Heart right ventricle (tissue), 16 donors: ENCODE results near the gene VEGFA. TPM values are rescaled to one million over a fixed set of nuclear protein-coding genes. Genes with fewer than 3 reads are reported as not detected.

Experiments used
- ATAC-seq, 8 donors: fragments of 200-7000 bp; cut with Tn5 transposase; one replicate each; pipeline ENCODE4 v1.9.1; 2020; ENCODE audit warnings: mild to moderate bottlenecking in 8 of 8, moderate library complexity in 8 of 8, moderate number of reproducible peaks in 1 of 8
- DNase-seq, 2 donors: peaks; one replicate each; pipeline ENCODE4 v3.0.0-alpha.2; 2020
- H3K27ac ChIP-seq, 10 donors: fragments of 200-600 bp; sonication (generic) in 2 of 10; one replicate each; pipeline versions ENCODE4 v1.5.0 to v1.8.0; 2020 to 2022; ENCODE audit warnings: mild to moderate bottlenecking in 3 of 10
- H3K27me3 ChIP-seq, 7 donors: fragments of 200-600 bp; one replicate each; pipeline ENCODE4 v1.8.0; 2021 to 2022; ENCODE audit warnings: mild to moderate bottlenecking in 2 of 7
- H3K36me3 ChIP-seq, 9 donors: fragments of 200-600 bp; sonication (generic) in 1 of 9; one replicate each; pipeline versions ENCODE4 v1.5.0 to v1.8.0; 2020 to 2022; ENCODE audit warnings: mild to moderate bottlenecking in 2 of 9
- H3K4me1 ChIP-seq, 9 donors: fragments of 200-600 bp; sonication (generic) in 1 of 9; one replicate each; pipeline versions ENCODE4 v1.5.0 to v1.8.0; 2020 to 2022; ENCODE audit warnings: mild to moderate bottlenecking in 4 of 9
- H3K4me3 ChIP-seq, 10 donors: fragments of 200-600 bp; sonication (generic) in 2 of 10; one replicate each; pipeline versions ENCODE4 v1.5.0 to v1.8.0; 2020 to 2022; ENCODE audit warnings: mild to moderate bottlenecking in 7 of 10, moderate library complexity in 2 of 10
- H3K9me3 ChIP-seq, 11 donors: fragments of 200-600 bp in 10 of 11; sonication (generic) in 2 of 11; one replicate each; pipeline versions ENCODE4 v1.5.0 to v1.8.0; 2013 to 2022; ENCODE audit warnings: mild to moderate bottlenecking in 2 of 11, control low read depth in 1 of 11, moderate library complexity in 1 of 11
- CTCF ChIP-seq, 9 donors: fragments of 200-600 bp; sonication (generic) in 2 of 9; IDR thresholded peaks; one replicate each; pipeline versions ENCODE4 v1.5.0 to v1.8.0; 2021 to 2022; ENCODE audit warnings: antibody characterized with exemption in 9 of 9, mild to moderate bottlenecking in 5 of 9, moderate library complexity in 1 of 9
- WGBS, 2 donors: extraction: QIAGEN DNeasy Blood & Tissue Kit; methylation state at CpG; one replicate each; pipeline ENCODE4 v1.1.7; 2013; ENCODE audit warnings: inconsistent platforms in 1 of 2; 5-methylcytosine and 5-hydroxymethylcytosine counted together
- intact Hi-C, 10 donors: fragments of 100-400 bp; cut with DNase I; formaldehyde crosslinking; loops; one replicate each; pipeline versions ENCODE4 v1.11.1 to v1.14.2; 2022
- long read RNA-seq, 3 donors: library from polyadenylated mRNA; unstranded; transcript quantifications; one replicate each; pipeline ENCODE4 v2.0.0, GENCODE V29; 2020 to 2021
- polyA plus RNA-seq, 2 donors: library from polyadenylated mRNA; stranded (reverse); fragments of 200-250 nt; gene quantifications; one replicate each; pipeline ENCODE4 v1.2.3, GENCODE V29; 2013
- total RNA-seq, 10 donors: library from RNA; stranded (reverse); fragmentation: NEBNext Ultra II Directional in 3 of 10; extraction: Animal tissue kit (Norgen Biotek cat#: 25700) in 3 of 10; gene quantifications; one replicate each; pipeline versions ENCODE4 v1.2.1 to v1.2.4, GENCODE V29; 2021 to 2023
- donor health status: Arrhythmogenic right ventricular cardiomyopathy.
- donor health status: ischemic (EF 13 %, LVEDD 7.1; RV severe dilation, severe dysfunction).
- donor health status: healthy with polysubstance abuse.
- donor health status: DM: no; HTN: yes; CAD: no.
- donor health status: DM: no; HTN: no; CAD: no.
- donor health status: ischemic (EF 25% LVEDD 6.9; RV normal size, moderate dysfunction).
- donor health status: ischemic (EF 25% LVEDD 5.7; RV mildly dilated, moderate dysfunction).
- donor health status: healthy.
- donor health status: DM: yes; HTN: yes; CAD: no.
- donor health status: Ischemic cardiomyopathy.
- donor health status: ischemic (EF 35%, LVEDD 5.7; RV mildly dilated, moderate dysfunction).
- donor health status: nonischemic (EF 11% LVEDD 7.7; RV severe dilation, severe dysfunction).
- donor health status: DM: yes; HTN: yes; CAD: no.
- donor health status: PGD.
- donor health status: ischemic (EF 29% LVEDD 5.4; RV normal size, mild dysfunction).
- donor health status: nonischemic (EF 23%, LVEDD 6.1; RV moderate dilation, normal function).

Gene VEGFA
- 100 to 1,000 TPM; 163 to 456 (median 216) TPM for total RNA-seq
- polyA plus RNA-seq = 100 to 1,000 TPM; 133 to 396 TPM
- long read RNA-seq, donor 1, transcript VEGFA-232 (8 exons, 1,170 nt) = minor isoform, 19 of 420 reads
- long read RNA-seq, donor 1, transcript VEGFA-205 (7 exons, 3,535 nt) = major isoform, 170 of 420 reads
- long read RNA-seq, donor 1, transcript VEGFA-231 (8 exons, 1,188 nt) = minor isoform, 95 of 420 reads
- long read RNA-seq, donor 1, transcript VEGFA-227 (6 exons, 984 nt) = minor isoform, 46 of 420 reads
- long read RNA-seq, donor 1, partial matches to known transcripts = 33 of 420 reads
- long read RNA-seq, donor 1, other reads (novel, unspliced or antisense) = 45 of 420 reads
- long read RNA-seq, donor 2, transcript VEGFA-227 (6 exons, 984 nt) = minor isoform, 69 of 708 reads
- long read RNA-seq, donor 2, transcript VEGFA-232 (8 exons, 1,170 nt) = minor isoform, 55 of 708 reads
- long read RNA-seq, donor 2, transcript VEGFA-231 (8 exons, 1,188 nt) = minor isoform, 177 of 708 reads
- long read RNA-seq, donor 2, transcript VEGFA-205 (7 exons, 3,535 nt) = major isoform, 297 of 708 reads
- long read RNA-seq, donor 2, partial matches to known transcripts = 40 of 708 reads
- long read RNA-seq, donor 2, other reads (novel, unspliced or antisense) = 62 of 708 reads
- long read RNA-seq, donor 3, partial matches to known transcripts = 0 of 10 reads
- long read RNA-seq, donor 3, other reads (novel, unspliced or antisense) = 8 of 10 reads

DNA sequence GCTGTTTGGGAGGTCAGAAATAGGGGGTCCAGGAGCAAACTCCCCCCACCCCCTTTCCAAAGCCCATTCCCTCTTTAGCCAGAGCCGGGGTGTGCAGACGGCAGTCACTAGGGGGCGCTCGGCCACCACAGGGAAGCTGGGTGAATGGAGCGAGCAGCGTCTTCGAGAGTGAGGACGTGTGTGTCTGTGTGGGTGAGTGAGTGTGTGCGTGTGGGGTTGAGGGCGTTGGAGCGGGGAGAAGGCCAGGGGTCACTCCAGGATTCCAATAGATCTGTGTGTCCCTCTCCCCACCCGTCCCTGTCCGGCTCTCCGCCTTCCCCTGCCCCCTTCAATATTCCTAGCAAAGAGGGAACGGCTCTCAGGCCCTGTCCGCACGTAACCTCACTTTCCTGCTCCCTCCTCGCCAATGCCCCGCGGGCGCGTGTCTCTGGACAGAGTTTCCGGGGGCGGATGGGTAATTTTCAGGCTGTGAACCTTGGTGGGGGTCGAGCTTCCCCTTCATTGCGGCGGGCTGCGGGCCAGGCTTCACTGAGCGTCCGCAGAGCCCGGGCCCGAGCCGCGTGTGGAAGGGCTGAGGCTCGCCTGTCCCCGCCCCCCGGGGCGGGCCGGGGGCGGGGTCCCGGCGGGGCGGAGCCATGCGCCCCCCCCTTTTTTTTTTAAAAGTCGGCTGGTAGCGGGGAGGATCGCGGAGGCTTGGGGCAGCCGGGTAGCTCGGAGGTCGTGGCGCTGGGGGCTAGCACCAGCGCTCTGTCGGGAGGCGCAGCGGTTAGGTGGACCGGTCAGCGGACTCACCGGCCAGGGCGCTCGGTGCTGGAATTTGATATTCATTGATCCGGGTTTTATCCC is at the start of gene VEGFA:
TSS of gene VEGFA (plus strand) at position 686 of the 846 bp plus-strand sequence.
- peak; percentile 94 to 99 (median 97) for TF ChIP-seq CTCF (IDR thresholded peaks at IDR 0.05)
- DNase-seq = peak; percentile 91 to 93
- Histone ChIP-seq H3K4me3 (peak within 1 kb of the TSS; percentile 85 to 98 (median 94)), H3K4me1 (peaks cover 3 to 45% (median 37%) of the 10 kb centered on the region in 9 donors), H3K36me3 (peaks cover 0 to 9% (median 0%) of the 10 kb centered on the region in 9 donors), H3K27me3 (no peaks in the 10 kb centered on the region), H3K9me3 (no peaks in the 10 kb centered on the region), H3K27ac (peak within 1 kb of the TSS; percentile 86 to 99 (median 95))
- ATAC-seq = peak; percentile 70 to 86 (median 80)
- intact Hi-C loops = loop anchor here (1.0 to 10.0 kb wide), 19 partner anchors 47 to 455 kb away; partner anchors contain the start of gene SLC29A1 (in 1 of the 10)
- WGBS, 2 donors = 0 to 1% methylated on average over 62 of the region's 62 CpGs

- Histone ChIP-seq H3K27me3 (no peaks in the 10 kb centered on the region), H3K4me3 (no peak overlapping the region), H3K4me1 (peaks cover 4 to 44% (median 36%) of the 10 kb centered on the region in 9 donors), H3K27ac (no peak overlapping the region), H3K9me3 (no peaks in the 10 kb centered on the region), H3K36me3 (no peaks in the 10 kb centered on the region)
- intact Hi-C loops = loop anchor here in 7 of 10 donors (5.0 kb wide), 5 partner anchors 36 to 356 kb away; no protein-coding TSS in a partner anchor
- no peak for ATAC-seq
- TF ChIP-seq CTCF (IDR thresholded peaks at IDR 0.05) = no peak
- WGBS, 2 donors = 89 to 97% methylated on average over 4 of the region's 4 CpGs
- DNase-seq = no peak
Observed at GRCh38 chr6:43720999-43721398, 49.0 kb upstream of the VEGFA start.

- ATAC-seq = no peak
- Histone ChIP-seq H3K27ac (no peak overlapping the region), H3K4me1 (peaks cover 4 to 36% (median 17%) of the 10 kb centered on the region in 9 donors), H3K27me3 (no peaks in the 10 kb centered on the region), H3K4me3 (no peak overlapping the region), H3K9me3 (no peaks in the 10 kb centered on the region), H3K36me3 (no peaks in the 10 kb centered on the region)
- TF ChIP-seq CTCF (IDR thresholded peaks at IDR 0.05) = no peak
- DNase-seq = no peak
- intact Hi-C loops = loop anchor here in 7 of 10 donors (2.0 to 5.0 kb wide), 6 partner anchors 34 to 356 kb away; no protein-coding TSS in a partner anchor
- WGBS, 2 donors = 86 to 90% methylated on average over 10 of the region's 10 CpGs
Observed at GRCh38 chr6:43722920-43723545, 47.0 kb upstream of the VEGFA start.
